Measurements from ENCODE around the gene ATRAID.

Gene ATRAID

DNA sequence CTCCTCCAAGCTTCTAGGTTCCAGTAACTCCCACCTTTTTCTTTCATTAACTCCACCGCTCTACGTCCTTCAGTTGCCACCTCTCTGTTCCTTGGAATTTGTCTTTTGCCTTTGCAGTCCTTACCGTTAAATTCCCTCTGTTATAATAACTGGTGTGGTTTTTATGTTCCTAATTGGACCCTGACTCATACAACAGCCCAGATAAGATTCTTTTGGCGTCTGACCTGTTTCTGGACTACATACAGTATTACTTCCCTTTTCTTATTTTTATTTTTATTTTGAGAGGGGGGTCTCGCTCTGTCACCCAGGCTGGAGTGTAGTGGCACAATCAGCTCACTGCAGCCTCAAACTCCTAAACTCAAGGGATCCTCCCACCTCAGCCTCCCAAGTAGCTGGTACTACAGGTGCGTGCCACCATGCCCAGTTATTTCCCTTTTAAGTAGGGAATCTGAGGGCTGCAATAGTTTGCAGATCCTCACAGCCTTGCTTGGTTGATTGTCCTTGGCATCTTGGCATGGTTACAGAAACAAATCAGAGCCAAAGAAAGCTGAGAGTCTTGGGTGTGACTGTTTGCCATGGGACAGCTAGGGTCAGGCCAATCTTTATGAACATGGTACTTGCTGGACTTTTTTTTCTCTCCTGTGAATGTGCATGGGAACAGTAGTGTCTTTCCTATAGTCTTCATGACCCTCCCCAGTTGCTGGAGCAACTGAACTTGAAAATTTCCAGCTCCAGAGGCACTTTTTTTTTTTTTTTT is 41.1 kb upstream of the ATRAID start:
- Histone ChIP-seq H3K27me3 (ENCODE audit: control insufficient read depth, low read length) (no peaks in the 10 kb centered on the region), H3K9me3 (ENCODE audit: control insufficient read depth, insufficient read depth, low read length) (no peaks in the 10 kb centered on the region), H4K20me1 (ENCODE audit: control insufficient read depth, insufficient read depth, low read depth, low read length) (no peaks in the 10 kb centered on the region), H3F3A (ENCODE audit: control insufficient read depth, insufficient read depth) (no peaks in the 10 kb centered on the region; the same call in 1 of the 2 replicates), H3K4me2 (ENCODE audit: low read length) (peak overlapping the region; percentile 92), H3K79me2 (ENCODE audit: control insufficient read depth, low read length) (no peaks in the 10 kb centered on the region), H3K4me1 (ENCODE audit: control insufficient read depth, low read length) (peaks cover 37% of the 10 kb centered on the region), H3K27ac (ENCODE audit: low read depth, low read length) (no peak overlapping the region), H3K4me3 (ENCODE audit: low read length) (peak overlapping the region; percentile 73), H3K36me3 (ENCODE audit: control insufficient read depth, low read length) (no peaks in the 10 kb centered on the region), H3K9me2 (replicated peaks; ENCODE audit: control insufficient read depth, low read length) (no peaks in the 10 kb centered on the region)
- no peak for TF ChIP-seq EZH2phosphoT487 (IDR thresholded peaks at IDR 0.05; ENCODE audit: borderline replicate concordance, low read length)
- TF ChIP-seq, protein P1, sequence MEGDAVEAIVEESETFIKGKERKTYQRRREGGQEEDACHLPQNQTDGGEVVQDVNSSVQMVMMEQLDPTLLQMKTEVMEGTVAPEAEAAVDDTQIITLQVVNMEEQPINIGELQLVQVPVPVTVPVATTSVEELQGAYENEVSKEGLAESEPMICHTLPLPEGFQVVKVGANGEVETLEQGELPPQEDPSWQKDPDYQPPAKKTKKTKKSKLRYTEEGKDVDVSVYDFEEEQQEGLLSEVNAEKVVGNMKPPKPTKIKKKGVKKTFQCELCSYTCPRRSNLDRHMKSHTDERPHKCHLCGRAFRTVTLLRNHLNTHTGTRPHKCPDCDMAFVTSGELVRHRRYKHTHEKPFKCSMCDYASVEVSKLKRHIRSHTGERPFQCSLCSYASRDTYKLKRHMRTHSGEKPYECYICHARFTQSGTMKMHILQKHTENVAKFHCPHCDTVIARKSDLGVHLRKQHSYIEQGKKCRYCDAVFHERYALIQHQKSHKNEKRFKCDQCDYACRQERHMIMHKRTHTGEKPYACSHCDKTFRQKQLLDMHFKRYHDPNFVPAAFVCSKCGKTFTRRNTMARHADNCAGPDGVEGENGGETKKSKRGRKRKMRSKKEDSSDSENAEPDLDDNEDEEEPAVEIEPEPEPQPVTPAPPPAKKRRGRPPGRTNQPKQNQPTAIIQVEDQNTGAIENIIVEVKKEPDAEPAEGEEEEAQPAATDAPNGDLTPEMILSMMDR (IDR thresholded peaks at IDR 0.05; ENCODE audit: low read depth, low read length, poor library complexity, severe bottlenecking), result no peak

DNA sequence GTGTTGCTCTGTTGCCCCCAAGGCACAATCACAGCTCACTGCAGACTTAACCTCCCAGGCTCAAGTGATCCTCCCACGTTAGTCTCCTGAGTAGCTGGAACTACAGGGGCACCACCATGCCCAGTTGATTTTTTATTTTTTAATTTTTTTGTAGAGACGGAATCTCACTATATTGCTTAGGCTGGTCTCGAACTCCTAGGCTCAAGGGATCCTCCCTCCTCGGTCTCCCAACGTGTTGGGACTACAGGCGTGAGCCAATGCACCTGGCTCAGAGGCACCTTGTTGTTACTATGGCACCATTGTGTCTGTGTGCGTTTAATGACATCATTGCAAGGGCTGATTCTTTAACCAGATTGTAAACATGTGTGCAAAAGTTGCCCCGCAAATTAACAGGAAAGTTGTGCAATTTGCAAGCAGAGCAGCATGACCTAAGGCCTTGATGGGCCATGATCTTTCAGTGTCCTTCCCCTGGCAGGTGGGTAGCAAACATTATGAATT is 40.4 kb upstream of the ATRAID start:
- H3K4me3 ChIP-seq (ENCODE audit: low read length), result no peak overlapping the region
- H3K9me3 ChIP-seq (ENCODE audit: control insufficient read depth, insufficient read depth, low read length), result no peaks in the 10 kb centered on the region
- H3K4me1 ChIP-seq (ENCODE audit: control insufficient read depth, low read length), result peaks cover 41% of the 10 kb centered on the region
- H3K27me3 ChIP-seq (ENCODE audit: control insufficient read depth, low read length), result no peaks in the 10 kb centered on the region
- no peaks in the 10 kb centered on the region for H3K9me2 ChIP-seq (replicated peaks; ENCODE audit: control insufficient read depth, low read length)
- no peak overlapping the region for H3K4me2 ChIP-seq (ENCODE audit: low read length)
- no peaks in the 10 kb centered on the region; the same call in 1 of the 2 replicates for H3F3A ChIP-seq (ENCODE audit: control insufficient read depth, insufficient read depth)
- TF ChIP-seq EZH2phosphoT487 (IDR thresholded peaks at IDR 0.05; ENCODE audit: borderline replicate concordance, low read length), result no peak
- TF ChIP-seq, protein P1 (IDR thresholded peaks at IDR 0.05; ENCODE audit: low read depth, low read length, poor library complexity, severe bottlenecking), result no peak
- H3K36me3 ChIP-seq (ENCODE audit: control insufficient read depth, low read length), result no peaks in the 10 kb centered on the region
- H3K79me2 ChIP-seq (ENCODE audit: control insufficient read depth, low read length), result no peaks in the 10 kb centered on the region
- H4K20me1 ChIP-seq (ENCODE audit: control insufficient read depth, insufficient read depth, low read depth, low read length), result no peaks in the 10 kb centered on the region
- no peak overlapping the region for H3K27ac ChIP-seq (ENCODE audit: low read depth, low read length)

DNA sequence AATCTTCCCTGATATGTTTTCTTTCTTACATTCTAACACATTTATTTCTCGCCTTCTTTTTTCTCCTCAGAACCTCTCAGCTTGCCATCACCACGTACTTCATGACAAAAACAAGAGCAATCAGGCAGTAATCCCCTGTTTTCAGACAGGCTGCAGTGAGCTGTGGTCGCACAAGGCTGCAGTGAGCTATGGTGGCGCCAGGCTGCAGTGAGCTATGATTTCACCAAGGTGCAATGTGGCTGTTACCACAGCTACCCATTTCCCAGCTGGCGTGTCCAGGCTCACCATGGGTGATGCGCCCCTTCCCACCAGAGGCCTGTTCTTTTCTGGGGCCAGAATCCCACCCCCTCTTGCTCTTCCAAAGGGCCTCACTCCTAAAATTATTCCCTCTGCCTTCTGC is 37.2 kb upstream of the ATRAID start:
- TF ChIP-seq, protein P1 (IDR thresholded peaks at IDR 0.05; ENCODE audit: low read depth, low read length, poor library complexity, severe bottlenecking), result no peak
- Histone ChIP-seq H3K9me2 (replicated peaks; ENCODE audit: control insufficient read depth, low read length) (no peaks in the 10 kb centered on the region), H3F3A (ENCODE audit: control insufficient read depth, insufficient read depth) (no peaks in the 10 kb centered on the region; the same call in 1 of the 2 replicates), H3K27me3 (ENCODE audit: control insufficient read depth, low read length) (no peaks in the 10 kb centered on the region), H3K4me3 (ENCODE audit: low read length) (no peak overlapping the region), H3K36me3 (ENCODE audit: control insufficient read depth, low read length) (no peaks in the 10 kb centered on the region), H3K4me1 (ENCODE audit: control insufficient read depth, low read length) (peaks cover 59% of the 10 kb centered on the region), H4K20me1 (ENCODE audit: control insufficient read depth, insufficient read depth, low read depth, low read length) (no peaks in the 10 kb centered on the region), H3K4me2 (ENCODE audit: low read length) (no peak overlapping the region), H3K9me3 (ENCODE audit: control insufficient read depth, insufficient read depth, low read length) (no peaks in the 10 kb centered on the region), H3K27ac (ENCODE audit: low read depth, low read length) (no peak overlapping the region), H3K79me2 (ENCODE audit: control insufficient read depth, low read length) (no peaks in the 10 kb centered on the region)

All from DOHH2 (cell line).